ENCODE measurements around the gene URB1.
"Not testable (repeated sequence)": the region's sequence is repeated elsewhere in the genome, so short reads cannot be mapped to it uniquely, and the experiment has no call there.

URB1 gene

DNA sequence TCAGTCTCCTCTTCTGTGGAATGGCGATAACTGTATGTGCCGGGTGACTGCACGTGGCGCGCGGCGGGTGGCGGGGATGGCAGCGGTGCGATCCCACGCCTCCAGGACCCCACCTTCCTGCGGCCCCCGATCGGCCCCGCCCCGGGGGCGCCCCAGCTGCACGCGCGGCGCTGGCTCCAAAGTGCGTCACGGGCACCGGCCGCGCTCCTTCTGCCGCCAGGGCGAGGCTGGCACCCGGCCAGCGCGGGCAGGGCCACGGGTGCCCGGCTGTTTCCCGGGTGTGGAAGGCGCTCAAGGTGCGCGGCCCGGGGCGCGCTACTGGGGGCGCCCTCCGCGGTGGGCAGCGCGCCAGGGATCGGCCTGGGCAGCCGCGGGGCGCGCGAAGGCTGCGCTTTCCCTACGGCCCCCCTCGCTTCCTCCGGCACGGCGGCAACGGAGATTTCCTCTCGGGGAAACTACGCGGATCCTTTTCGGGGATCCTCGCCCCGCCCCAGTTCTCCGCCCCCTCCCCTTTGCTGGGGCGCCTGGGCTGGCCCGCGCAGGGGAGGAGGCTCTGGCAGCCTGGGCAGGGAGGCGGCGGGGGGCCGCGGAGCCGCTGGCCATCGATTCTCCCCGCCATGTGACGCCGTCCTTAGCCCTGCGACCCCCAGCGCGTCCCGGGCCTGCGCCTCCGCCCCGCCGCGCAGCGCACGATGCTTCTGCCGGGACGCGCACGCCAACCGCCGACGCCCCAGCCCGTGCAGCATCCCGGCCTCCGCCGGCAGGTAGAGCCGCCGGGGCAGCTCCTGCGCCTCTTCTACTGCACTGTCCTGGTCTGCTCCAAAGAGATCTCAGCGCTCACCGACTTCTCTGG lies 19.6 kb upstream of the URB1 start, which contains the start of gene EVA1C:
TSS of gene EVA1C (plus strand) at position 545 of the 853 bp plus-strand sequence. CDS start at position 693, 148 bp downstream.
- DNase-seq (ENCODE audit: low read depth): peak; percentile 67

DNA sequence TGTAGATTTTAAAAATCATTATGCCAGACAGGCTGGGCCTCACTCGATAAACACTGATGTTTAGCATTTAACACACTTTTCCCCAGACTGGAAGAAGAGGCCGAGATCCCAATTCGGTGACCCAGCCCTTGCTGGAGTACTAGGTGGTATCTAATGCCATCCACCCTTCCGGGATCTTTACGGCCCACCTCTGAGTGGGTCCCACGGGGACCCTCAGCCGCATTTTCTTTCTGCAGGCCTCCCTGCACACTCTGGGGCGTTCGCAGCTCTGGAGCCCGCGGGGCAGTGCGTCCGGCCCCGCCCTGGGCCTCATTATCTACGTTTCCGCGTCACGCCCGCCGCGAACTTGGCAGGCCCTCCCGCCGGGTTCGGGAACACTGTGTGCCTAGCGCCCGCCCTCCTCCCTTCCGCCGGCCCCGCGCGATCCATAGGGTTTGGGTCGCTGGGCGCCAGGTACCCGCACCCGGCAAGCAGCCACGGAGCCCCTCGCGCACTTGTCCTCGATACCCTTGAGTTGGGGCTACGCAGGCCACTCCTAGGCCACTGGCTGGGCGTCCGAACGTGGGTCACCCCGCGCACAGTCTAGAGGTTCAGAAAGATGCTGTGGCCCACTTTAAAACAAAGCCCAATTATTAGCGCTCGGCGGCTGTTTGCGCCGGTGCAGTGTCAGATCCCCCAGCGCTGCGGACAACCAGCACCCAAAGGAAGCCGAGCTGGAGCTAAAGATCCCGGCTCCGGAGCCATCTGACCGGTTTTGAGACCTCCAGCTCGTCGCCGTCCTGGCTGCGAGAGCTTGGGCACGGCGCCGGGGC lies 18.7 kb upstream of the URB1 start:
- peak; percentile 55 for DNase-seq (ENCODE audit: low read depth)

DNA sequence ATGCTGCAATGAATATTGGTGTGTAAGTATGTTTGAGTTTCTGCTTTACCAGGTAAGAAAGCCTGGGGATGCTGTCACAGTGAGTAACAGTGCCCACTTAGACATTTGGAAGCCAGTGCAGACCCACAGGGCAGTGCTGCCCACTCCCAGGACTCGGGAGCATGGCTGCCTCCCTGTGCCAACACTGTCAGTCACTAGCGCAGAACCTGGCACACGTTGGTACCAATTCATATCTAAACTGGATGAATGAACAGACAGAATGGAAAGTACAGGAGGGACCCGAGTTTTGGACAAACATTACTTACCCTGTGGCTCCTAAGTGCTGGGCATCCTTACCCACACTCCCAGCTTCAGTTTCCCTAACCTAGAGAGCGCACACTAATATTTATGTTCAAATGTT lies 18.1 kb upstream of the URB1 start:
- no peak for DNase-seq (ENCODE audit: low read depth)

DNA sequence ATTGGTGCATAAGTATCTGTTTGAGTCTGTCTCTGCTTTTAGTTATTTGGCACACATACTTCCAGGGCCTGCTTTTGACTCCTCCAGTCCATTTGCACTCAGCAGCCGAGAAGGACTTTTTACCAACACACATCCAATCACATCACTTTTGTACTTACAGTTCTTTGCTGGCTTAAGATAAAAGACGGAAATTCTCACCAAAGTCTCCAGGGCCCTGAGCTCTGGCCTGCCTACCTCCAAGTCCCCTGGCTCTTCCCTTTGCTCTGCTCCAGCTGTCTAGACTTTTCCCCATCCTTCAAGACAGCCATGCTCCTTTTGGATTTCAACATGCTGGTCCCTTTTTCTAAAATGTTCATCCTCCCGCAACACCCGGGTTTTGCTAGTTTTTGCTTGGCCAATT lies 17.5 kb upstream of the URB1 start:
- DNase-seq (ENCODE audit: low read depth): no peak

DNA sequence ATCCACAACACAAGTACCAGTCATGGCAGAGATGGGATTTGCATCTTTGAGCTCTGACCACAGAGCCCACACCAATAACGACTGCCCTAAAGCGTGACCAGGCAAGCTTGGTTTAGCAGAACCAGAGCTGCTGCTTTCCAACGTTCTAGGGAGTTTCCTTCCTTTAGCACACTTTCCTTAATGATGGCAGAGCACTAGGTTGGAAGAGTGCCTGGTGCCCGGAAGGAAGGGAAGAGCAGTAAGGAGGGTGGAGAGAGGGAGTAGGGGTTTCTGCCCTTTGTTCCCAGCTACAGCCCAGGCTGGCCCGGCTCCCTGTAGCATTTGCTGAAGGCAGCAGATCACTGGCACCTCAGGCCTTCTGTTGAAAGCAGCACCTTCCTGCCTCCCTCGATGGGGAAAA lies 13.6 kb upstream of the URB1 start:
- DNase-seq (ENCODE audit: low read depth): no peak

DNA sequence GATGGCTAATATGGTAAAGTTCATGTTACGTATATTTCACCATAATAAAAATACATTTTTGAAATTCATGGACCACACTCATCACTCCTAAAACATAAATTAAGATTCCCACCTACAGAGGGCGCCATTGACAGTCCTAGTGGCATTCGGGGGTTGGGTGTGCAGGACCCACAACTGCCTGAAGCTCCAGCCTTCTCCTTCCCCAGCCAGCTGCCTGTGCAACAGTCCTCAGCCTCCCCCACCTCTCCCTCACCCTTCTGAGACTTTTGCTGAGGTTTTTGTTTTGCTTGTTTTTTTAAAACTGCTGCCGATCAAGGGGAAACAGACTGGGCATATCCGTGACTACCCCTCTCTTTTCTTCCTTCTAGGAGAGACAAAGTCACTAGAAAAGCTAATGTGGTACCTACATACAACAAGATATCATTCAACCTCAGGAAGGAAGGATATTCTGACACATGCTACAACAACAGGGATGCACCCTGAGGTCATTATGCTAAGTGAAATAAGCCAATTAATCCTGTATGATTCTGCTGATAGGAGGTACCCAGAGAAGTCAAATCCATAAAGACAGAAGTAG lies 10.5 kb upstream of the URB1 start:
- DNase-seq (ENCODE audit: low read depth): peak; percentile 45

DNA sequence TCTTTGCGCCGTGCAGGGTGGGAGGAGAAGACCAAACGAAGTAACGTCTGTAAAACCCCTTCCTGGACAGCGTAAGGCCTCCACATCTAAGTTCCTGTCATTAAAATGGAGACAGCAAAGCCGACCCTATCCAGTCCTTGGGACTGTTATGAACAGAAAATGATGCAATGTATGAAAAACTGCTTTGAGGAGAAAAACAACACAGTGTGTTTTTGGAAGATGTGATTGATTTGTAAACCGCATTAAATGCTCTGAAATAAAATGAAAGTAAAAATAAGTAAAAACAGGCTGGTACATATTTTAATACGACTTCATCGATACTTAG lies 827 bp upstream of the URB1 start:
- DNase-seq (ENCODE audit: low read depth): no peak

DNA sequence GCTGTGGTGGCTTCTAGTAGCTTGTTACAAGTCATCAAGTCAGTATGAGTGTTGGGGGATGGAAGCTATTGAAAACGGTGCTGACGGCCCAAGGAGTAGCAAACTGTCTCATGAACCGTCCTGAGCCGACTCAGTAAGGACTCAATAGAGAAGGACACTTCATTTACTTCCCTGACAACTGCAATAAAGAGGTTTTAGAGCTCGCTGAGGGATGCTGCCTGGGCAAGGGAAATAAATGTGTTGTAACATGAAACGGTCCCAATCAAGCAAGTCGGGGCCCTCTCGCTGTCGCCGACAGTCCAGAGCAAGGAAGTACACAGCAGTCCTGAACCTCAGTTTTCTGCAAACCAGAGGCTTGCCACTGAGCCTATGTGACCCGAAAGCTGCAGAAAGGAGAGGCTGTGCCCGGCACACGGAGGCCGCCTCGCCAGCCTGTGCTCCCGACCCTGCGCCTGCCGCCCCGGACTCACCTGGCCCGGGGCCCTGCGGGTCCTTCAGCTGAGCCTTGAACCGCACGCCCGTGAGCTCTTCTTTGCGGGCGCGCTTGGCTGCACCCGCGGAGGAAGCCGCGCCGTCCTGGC lies 423 bp downstream of the URB1 start:
- no peak for DNase-seq (ENCODE audit: low read depth)

DNA sequence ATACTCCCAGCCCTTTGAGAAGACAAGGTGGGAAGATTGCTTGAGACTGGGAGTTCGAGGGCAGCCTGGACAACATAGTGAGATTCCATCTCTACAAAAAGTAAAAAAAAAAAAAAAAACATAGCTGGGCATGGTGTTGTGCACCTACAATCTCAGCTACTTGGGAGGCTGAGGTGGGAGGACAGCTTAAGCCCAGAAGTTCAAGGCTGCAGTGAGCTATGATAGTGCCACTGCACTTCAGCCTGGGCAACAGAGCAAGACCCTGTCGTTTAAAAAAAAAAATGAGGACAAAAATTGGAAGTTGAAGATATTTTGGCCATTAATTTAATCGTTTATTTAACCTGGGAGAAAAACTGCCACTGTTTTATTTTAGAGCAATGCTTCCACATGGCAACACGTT lies 1.1 kb downstream of the URB1 start:
- no peak for DNase-seq (ENCODE audit: low read depth)

DNA sequence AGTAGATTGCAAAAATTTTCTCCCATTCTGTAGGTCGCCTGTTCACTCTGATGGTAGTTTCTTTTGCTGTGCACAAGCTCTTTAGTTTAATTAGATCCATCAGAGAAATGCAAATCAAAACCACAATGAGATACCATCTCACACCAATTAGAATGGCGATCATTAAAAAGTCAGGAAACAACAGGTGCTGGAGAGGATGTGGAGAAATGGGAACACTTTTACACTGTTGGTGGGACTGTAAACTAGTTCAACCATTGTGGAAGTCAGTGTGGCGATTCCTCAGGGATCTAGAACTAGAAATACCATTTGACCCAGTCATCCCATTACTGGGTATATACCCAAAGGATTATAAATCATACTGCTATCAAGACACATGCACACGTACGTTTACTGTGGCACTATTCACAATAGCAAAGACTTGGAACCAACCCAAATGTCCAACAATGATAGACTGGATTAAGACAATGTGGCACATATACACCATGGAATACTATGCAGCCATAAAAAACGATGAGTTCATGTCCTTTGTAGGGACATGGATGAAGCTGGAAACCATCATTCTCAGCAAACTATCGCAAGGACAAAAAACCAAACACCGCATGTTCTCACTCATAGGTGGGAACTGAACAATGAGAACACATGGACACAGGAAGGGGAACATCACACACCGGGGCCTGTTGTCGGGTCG lies 2.1 kb downstream of the URB1 start:
- not testable (repeated sequence) for DNase-seq (ENCODE audit: low read depth)

DNA sequence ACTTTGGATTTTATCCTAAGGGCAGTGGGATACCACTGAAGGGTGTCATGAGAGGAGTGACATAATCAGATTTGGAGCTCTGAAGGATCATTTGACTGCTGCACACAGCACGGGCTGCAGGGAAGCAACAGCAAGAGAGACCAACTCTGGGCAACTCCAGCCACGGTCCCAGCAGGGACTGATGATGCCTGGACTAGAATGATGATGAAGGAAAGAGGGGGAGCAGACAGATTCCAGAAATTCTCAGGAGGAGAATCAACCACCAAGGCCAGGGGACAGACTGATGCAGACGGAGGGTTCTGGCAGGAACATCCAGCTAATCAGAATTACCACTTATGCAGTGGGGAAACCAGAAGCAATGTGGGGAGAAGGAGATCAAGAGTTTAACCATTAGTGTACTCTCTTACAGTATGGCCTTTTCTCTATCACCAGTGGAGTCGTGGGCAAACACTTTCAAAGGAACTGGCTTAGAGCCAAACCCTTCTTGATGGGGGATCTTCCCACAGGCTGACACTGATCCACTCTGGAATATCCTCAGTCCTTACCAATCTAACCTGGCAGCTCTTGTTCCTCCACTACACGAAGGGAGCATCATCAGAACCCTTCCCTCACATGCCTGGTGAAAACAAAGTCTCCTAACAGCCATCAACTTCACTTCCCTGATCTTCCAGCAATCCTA lies 3.3 kb downstream of the URB1 start:
- no peak for DNase-seq (ENCODE audit: low read depth)

DNA sequence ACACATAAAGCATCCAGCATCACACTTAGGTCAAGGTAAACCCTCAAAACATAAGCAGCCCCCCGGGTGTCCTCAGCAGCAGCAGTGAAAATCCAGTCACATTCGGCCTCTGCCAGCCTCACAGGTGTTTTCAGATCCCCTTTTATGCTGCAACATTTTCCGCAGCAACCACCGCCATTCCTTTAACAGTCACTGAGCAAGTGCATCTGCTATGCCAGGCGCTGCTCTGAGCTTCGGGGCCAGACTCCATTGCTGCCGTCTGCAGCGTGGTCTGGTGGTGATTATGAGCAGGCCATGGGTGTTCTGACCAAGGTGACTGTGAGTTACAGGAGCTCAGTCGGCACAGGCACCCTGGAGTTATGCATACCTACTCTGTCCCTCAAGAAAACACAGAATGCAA lies 4.5 kb downstream of the URB1 start:
- no peak for DNase-seq (ENCODE audit: low read depth)

DNA sequence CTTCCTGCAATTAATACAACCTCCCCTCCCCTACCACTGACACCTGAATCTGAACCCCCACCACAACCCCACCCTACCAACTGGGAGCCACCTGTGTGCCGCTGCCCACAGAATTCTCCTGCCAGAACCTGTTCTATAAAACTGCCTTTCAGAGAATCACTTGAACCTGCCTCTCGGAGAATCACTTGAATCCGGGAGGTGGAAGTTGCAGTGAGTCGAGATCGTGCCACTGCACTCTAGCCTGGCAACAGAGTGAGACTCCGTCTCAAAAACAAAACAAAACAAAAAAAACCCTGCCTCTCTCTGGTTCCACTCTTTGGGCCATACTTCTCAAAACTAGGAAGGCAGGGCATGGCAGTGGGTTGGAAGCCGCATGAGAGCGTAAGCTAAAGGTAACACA lies 5.7 kb downstream of the URB1 start:
- no peak for DNase-seq (ENCODE audit: low read depth)

DNA sequence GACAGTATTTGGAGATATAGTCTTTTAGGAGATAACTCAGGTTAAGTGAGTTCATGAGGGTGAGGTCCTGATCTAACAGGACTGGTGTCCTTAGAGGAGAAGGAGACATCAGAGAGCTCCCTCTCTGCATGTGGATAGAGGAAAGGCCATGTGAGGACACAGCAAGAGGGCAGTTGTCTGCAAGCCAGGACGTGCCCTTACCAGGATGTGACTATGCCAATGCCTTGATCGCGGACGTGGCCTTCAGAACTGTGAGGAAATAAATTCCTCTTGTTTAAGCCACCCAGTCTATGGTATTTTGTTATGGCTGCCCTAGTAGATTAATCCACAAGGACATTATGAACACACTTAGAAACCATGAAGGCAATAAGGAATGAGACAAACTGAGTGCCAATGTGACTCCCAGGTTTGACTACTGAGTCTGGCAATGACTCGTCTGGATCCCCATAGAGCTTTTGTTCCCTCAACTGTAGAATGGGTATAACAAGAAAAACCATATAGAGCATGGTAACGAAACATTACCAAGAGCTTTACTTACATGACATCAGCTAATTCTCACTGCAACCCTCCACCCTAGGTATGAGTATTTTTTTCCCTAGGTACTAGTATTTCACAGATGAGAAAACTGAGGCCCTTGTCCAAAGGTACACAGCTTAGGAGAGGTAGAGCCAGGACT lies 6.5 kb downstream of the URB1 start:
- no peak for DNase-seq (ENCODE audit: low read depth)

DNA sequence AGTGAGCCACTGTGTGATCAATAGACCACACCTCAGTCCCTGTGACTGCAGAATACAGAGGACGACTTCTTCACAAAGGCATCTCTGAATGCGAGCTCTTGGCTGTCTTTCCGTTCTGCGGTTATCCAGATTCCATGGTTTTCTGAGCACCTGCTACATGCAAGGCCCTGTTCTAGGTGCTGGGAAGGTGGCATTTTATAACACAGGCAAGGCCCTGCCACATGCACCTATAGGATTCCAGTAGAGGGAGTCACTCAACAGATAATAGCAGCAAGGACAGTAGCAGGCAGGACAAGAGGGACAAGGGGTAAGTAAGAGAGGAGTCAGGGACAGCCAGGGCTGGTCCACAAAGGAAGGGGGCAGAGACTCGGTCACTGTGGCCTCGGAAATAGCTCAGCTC lies 9.0 kb downstream of the URB1 start:
- no peak for DNase-seq (ENCODE audit: low read depth)

DNA sequence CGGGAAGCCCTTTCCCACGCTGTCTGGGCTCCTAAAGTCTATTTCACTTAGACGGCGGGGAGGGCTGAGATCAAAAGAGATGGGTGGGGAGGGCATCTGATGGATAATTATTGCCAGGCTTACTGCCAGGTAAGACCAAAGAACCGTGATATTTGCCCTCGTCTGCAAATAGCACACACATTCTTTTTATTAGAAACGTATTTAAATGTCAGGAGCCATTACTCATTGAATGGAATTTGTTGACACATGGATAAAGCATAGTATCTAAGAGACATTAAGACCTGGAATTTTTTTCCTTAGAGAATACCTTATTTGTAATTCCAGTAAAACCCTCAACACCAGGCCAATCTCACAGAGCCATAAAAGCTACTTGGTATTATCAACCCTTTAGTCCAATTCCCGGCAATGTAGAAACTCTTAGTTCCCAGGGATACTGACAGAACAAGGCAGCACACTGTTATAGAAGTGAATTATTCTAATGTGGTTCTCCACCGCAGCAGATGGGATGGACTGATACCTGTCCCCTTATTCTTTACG lies 10.6 kb downstream of the URB1 start:
- no peak for DNase-seq (ENCODE audit: low read depth)

DNA sequence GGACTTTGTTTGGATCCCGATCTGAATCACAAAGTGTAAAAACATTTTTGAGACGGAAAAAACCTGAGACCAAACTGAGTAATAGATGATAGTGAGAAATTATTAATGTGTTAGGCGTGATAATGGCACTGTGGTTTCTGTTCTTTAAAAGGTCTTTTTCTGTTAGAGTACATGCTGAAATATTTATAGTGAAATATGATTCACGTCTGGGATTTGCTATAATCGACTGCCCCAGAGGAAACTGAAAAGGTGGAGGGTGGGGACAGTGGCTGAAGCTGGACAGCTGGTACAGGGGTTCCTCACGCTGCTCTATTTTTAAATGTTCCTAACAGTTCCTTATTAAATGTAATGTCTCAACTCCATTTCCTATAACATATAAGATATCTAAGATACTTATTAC lies 11.2 kb downstream of the URB1 start:
- DNase-seq (ENCODE audit: low read depth): no peak

DNA sequence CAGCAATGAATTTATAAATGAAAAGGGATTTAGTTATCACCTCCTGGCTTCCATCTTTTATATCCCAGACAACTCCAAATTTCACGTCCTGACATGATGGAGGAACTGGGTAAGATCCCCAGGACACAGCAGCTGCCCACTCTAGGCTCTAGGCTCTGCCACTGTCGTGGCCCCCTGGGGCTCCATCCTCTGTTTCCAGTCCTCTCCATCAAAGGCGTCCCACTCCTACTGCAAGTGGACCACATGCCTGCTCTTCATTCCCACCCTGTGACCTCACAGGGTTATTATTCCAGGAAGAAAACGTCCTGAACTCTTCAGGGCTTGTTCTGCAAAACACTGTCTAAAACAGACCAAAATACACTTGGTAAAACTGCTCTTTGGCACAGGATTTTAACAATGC lies 11.9 kb downstream of the URB1 start:
- no peak for DNase-seq (ENCODE audit: low read depth)

DNA sequence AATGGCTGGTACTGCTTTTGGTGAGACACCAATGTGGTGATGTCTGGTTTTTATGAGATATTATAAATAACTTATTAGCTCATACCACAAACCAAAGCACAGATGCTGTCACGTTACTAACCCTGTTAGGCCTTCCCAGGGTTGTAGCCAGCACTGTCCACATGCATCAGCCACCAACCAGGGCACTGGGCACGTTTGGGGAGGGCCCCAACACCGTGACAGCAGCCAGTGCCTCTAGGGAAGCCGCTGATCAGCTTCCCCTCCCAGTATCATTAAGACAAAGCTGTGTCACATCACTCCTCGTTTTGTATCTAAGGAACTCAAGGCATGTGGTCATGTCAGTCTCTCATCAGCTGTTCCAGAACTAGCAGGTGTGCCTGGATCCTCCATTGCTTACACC lies 13.9 kb downstream of the URB1 start:
- no peak for DNase-seq (ENCODE audit: low read depth)

DNA sequence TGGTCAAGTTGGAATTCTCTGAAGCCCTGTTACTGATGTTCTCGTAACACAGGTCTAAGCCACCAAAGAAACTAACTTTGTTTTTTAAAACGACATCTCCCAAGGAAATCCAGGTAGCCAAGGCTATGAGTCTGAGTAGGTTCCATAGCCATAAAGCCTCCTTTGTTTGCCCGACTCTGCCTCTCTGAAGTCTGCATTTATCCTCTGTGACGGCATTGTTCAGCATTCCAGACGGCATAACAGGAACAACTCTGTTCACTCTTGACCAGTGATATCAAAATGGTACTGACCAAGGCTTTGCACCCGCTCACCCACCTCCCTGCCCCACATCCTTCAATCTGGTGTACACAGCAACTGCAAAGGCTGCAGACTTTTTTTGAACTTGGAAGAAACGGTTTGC lies 14.8 kb downstream of the URB1 start:
- DNase-seq (ENCODE audit: low read depth): no peak

DNA sequence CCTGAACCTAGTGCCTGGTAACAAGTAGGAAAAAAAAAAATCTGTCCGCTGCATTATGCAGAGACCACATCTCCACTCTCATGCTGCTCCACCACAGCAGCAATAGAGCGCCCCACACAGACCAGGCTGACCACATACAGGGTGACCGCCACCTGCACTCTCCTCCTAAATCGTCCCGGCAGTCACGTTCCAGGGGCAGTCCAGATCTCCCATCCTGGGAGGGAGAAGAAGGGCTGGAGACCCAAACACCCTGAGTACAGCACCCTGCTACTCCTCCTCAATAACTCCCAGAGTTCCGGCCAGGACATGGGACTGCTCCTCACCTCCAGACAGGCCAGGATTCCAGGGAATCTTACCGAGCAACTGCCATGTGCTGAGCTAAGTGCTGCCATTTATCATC lies 15.3 kb downstream of the URB1 start:
- no peak for DNase-seq (ENCODE audit: low read depth)

All from activated T-cell treated with anti-CD3 and anti-CD28 coated beads for 24 hours (primary cell).